IMR-90 (cell line): ENCODE results near the gene THSD1. TPM values are rescaled to one million over a fixed set of nuclear protein-coding genes. Genes with fewer than 3 reads are reported as not detected.

Experiments
- ATAC-seq: fragments of 200-7000 bp; cut with Tn5 transposase; 2 replicates; pipeline ENCODE4 v1.9.1; 2020; ENCODE audit warnings: low read depth, mild to moderate bottlenecking, moderate library complexity
- BruUV-seq: library from RNA; stranded (reverse); fragments of 400-500 nt; replicated peaks from 2 replicates; lab custom pipeline; 2021; lab: Mats Ljungman, UMichigan
- CTCF ChIA-PET: fragments of 300-600 bp; formaldehyde crosslinking; extraction: SDS; loops from one replicate; lab custom pipeline; 2021; ENCODE audit warnings: antibody characterized with exemption; lab: Yijun Ruan, JAX
- POLR2A ChIA-PET: fragments of 300-600 bp; sonication (Branson Sonifier 250); formaldehyde crosslinking; loops from one replicate; lab custom pipeline; 2022; ENCODE audit warnings: antibody characterized with exemption; ENCODE audit not compliant: unreplicated experiment; lab: Charles Lee
- DNase-seq: peaks from one replicate; pipeline ENCODE4 v3.0.0; 2013
- H2AFZ ChIP-seq: replicated peaks from 2 replicates; pipeline ENCODE3; 2013; ENCODE audit warnings: low read length, mild to moderate bottlenecking; ENCODE audit not compliant: poor library complexity
- H2AK5ac ChIP-seq: 2 replicates; pipeline ENCODE4 v1.6.1; 2013; ENCODE audit warnings: low read depth, low read length, inconsistent platforms
- H2AK9ac ChIP-seq: replicated peaks from 2 replicates; pipeline ENCODE3; 2013; ENCODE audit warnings: mild to moderate bottlenecking, low read depth, low read length, moderate library complexity; ENCODE audit not compliant: poor library complexity
- H2BK120ac ChIP-seq: 2 replicates; pipeline ENCODE4 v1.6.1; 2013; ENCODE audit warnings: low read depth, low read length, inconsistent platforms
- H2BK15ac ChIP-seq: 3 replicates; pipeline ENCODE4 v1.6.1; 2013; ENCODE audit warnings: low read depth, low read length, inconsistent platforms
- H2BK20ac ChIP-seq: 2 replicates; pipeline ENCODE4 v1.6.1; 2013; ENCODE audit warnings: low read depth, mild to moderate bottlenecking, inconsistent platforms, low read length, moderate library complexity
- H2BK5ac ChIP-seq: 2 replicates; pipeline ENCODE4 v1.6.1; 2013; ENCODE audit warnings: mild to moderate bottlenecking, low read depth, low read length, inconsistent platforms; ENCODE audit not compliant: poor library complexity, severe bottlenecking
- H3K14ac ChIP-seq: replicated peaks from 2 replicates; pipeline ENCODE4 v1.6.1; 2013; ENCODE audit warnings: low read depth, low read length, inconsistent platforms
- H3K18ac ChIP-seq: 2 replicates; pipeline ENCODE4 v1.6.1; 2013; ENCODE audit warnings: low read depth, low read length, control low read depth
- H3K23ac ChIP-seq: 2 replicates; pipeline ENCODE4 v1.6.1; 2013; ENCODE audit warnings: low read depth, low read length, inconsistent platforms
- H3K27ac ChIP-seq: 2 replicates; pipeline ENCODE4 v1.5.1; 2013; ENCODE audit warnings: mild to moderate bottlenecking, control low read depth, low read length; ENCODE audit not compliant: insufficient read depth
- H3K27me3 ChIP-seq: 2 replicates; pipeline ENCODE4 v1.6.1; 2013; ENCODE audit warnings: low read length; ENCODE audit not compliant: control insufficient read depth, insufficient read depth
- H3K36me3 ChIP-seq: 2 replicates; pipeline ENCODE4 v1.6.1; 2013; ENCODE audit warnings: low read length, mixed read lengths; ENCODE audit not compliant: control insufficient read depth, insufficient read depth
- H3K4ac ChIP-seq: 2 replicates; pipeline ENCODE4 v1.6.1; 2013; ENCODE audit warnings: low read depth, low read length, inconsistent platforms
- H3K4me1 ChIP-seq: 2 replicates; pipeline ENCODE4 v1.6.1; 2013; ENCODE audit warnings: low read length, mixed read lengths; ENCODE audit not compliant: control insufficient read depth, insufficient read depth
- H3K4me2 ChIP-seq: 2 replicates; pipeline ENCODE4 v1.6.1; 2013; ENCODE audit warnings: low read depth, mild to moderate bottlenecking, control low read depth, low read length, moderate library complexity
- H3K4me3 ChIP-seq: 2 replicates; pipeline ENCODE4 v1.5.1; 2013; ENCODE audit warnings: low read depth, mild to moderate bottlenecking, control low read depth, low read length, moderate library complexity; ENCODE audit not compliant: insufficient read depth
- H3K56ac ChIP-seq: 2 replicates; pipeline ENCODE4 v1.6.1; 2013; ENCODE audit warnings: low read length, inconsistent platforms; ENCODE audit not compliant: insufficient read depth; ENCODE audit errors: extremely low read depth
- H3K79me1 ChIP-seq, 2 experiments: 2 replicates each; pipeline ENCODE4 v1.6.1; 2013; ENCODE audit warnings: low read length in 2 of 2, inconsistent platforms in 1 of 2, low read depth in 1 of 2
- H3K9ac ChIP-seq: 2 replicates; pipeline ENCODE4 v1.6.1; 2013; ENCODE audit warnings: low read depth, low read length, control low read depth
- H3K9me1 ChIP-seq: 2 replicates; pipeline ENCODE4 v1.6.1; 2013; ENCODE audit warnings: low read length, inconsistent platforms; ENCODE audit not compliant: insufficient read depth
- H3K9me3 ChIP-seq: 2 replicates; pipeline ENCODE4 v1.6.1; 2013; ENCODE audit warnings: low read length; ENCODE audit not compliant: control insufficient read depth, insufficient read depth
- H4K20me1 ChIP-seq: 2 replicates; pipeline ENCODE4 v1.6.1; 2013; ENCODE audit warnings: low read length, inconsistent platforms; ENCODE audit not compliant: insufficient read depth
- H4K5ac ChIP-seq: 2 replicates; pipeline ENCODE4 v1.6.1; 2013; ENCODE audit warnings: mild to moderate bottlenecking, low read depth, low read length, control low read depth
- H4K8ac ChIP-seq, 2 experiments: 2 replicates each; pipeline ENCODE4 v1.6.1; 2013; ENCODE audit warnings: low read depth in 2 of 2, low read length in 2 of 2, control low read depth in 1 of 2, inconsistent platforms in 1 of 2
- H4K91ac ChIP-seq: 2 replicates; pipeline ENCODE4 v1.6.1; 2013; ENCODE audit warnings: low read depth, low read length, inconsistent platforms; ENCODE audit not compliant: insufficient read depth
- BHLHE40 ChIP-seq: fragments of 150-350 bp; IDR thresholded peaks from 2 replicates; pipeline ENCODE4 v1.6.1; 2016; ENCODE audit warnings: mild to moderate bottlenecking, low read depth, low read length
- CEBPB ChIP-seq: IDR thresholded peaks from 2 replicates; pipeline ENCODE4 v1.6.1; 2012; ENCODE audit warnings: low read depth, low read length, improper control_type of control experiment
- CHD1 ChIP-seq: IDR thresholded peaks from 2 replicates; pipeline ENCODE4 v1.6.1; 2012; ENCODE audit warnings: low read depth, low read length, improper control_type of control experiment
- FOS ChIP-seq: fragments of 150-350 bp; IDR thresholded peaks from 2 replicates; pipeline ENCODE4 v1.6.1; 2016; ENCODE audit warnings: low read depth, low read length
- MAZ ChIP-seq: IDR thresholded peaks from 2 replicates; pipeline ENCODE4 v1.6.1; 2012; ENCODE audit warnings: low read depth, mild to moderate bottlenecking, low read length, improper control_type of control experiment, moderate library complexity, borderline replicate concordance
- MXI1 ChIP-seq: IDR thresholded peaks from 2 replicates; pipeline ENCODE4 v1.6.1; 2012; ENCODE audit warnings: low read depth, mild to moderate bottlenecking, low read length, moderate library complexity, borderline replicate concordance
- NFE2L2 ChIP-seq: fragments of 150-350 bp; IDR thresholded peaks from 2 replicates; pipeline ENCODE4 v1.6.1; 2016; ENCODE audit warnings: low read depth, mild to moderate bottlenecking, low read length
- POLR2A ChIP-seq: IDR thresholded peaks from 2 replicates; pipeline ENCODE4 v1.6.1; 2012; ENCODE audit warnings: mild to moderate bottlenecking, low read depth, low read length
- RAD21 ChIP-seq: IDR thresholded peaks from 2 replicates; pipeline ENCODE4 v1.6.1; 2012; ENCODE audit warnings: low read length, improper control_type of control experiment
- RCOR1 ChIP-seq: IDR thresholded peaks from 2 replicates; pipeline ENCODE4 v1.6.1; 2012; ENCODE audit warnings: mild to moderate bottlenecking, low read length, improper control_type of control experiment; ENCODE audit not compliant: insufficient replicate concordance
- SMC3 ChIP-seq: fragments of 150-350 bp; IDR thresholded peaks from 2 replicates; pipeline ENCODE4 v1.6.1; 2016; ENCODE audit warnings: low read depth, mild to moderate bottlenecking, antibody characterized with exemption, low read length, moderate library complexity
- WGBS, 2 experiments: methylation state at CpG; one replicate each; pipeline versions ENCODE4 v1.1.5 to v1.1.7; 2013; ENCODE audit warnings: missing lambda C conversion rate in 2 of 2; ENCODE audit not compliant: insufficient read length in 1 of 2; ENCODE audit errors: extremely low coverage in 2 of 2; 5-methylcytosine and 5-hydroxymethylcytosine counted together
- dilution Hi-C: fragments of 300-500 bp; cut with HindIII; formaldehyde crosslinking; loops from one replicate; pipeline ENCODE4 v1.14.3; 2018; ENCODE audit warnings: low sequenced_read_pairs; ENCODE audit not compliant: unreplicated experiment
- in situ Hi-C: fragments of 300-500 bp; cut with MboI; formaldehyde crosslinking; loops from 3 replicates; pipeline ENCODE4 v1.14.3; 2019; ENCODE audit warnings: low sequenced_read_pairs, inconsistent platforms, mixed read lengths
- intact Hi-C: fragments of 100-400 bp; cut with micrococcal nuclease; formaldehyde crosslinking; loops from 2 replicates; pipeline ENCODE4 v1.10.0; 2022
- polyA plus RNA-seq, 3 experiments: library from polyadenylated mRNA; depleted of rRNA; stranded (reverse); fragments of >200 nt; gene quantifications; 2 replicates each; pipeline ENCODE4 v1.2.3, GENCODE V29; 2012; ENCODE audit warnings: low replicate concordance in 1 of 3
- total RNA-seq: library from RNA; depleted of rRNA; stranded (reverse); fragments of >200 nt; gene quantifications from 2 replicates; pipeline ENCODE4 v1.2.3, GENCODE V29; 2012

Gene THSD1
- total and polyA plus RNA-seq, 2 of the 4 experiments (the other 2 are of a cell fraction): 12.1 to 19.0 TPM

- TF ChIP-seq FOS: 0 out of 2 replicates have a peak, but pooled peaks have one; percentile 29
- peak; percentile 37; the same call in 1 of the 2 replicates for TF ChIP-seq NFE2L2
These were observed 56.8 kb downstream of the THSD1 start (continued) for GRCh38 chr13:52348983-52349780.

GRCh38 chr13:52348071-52348470 lies 57.9 kb downstream of the THSD1 start:
- no peak overlapping the region for H3K9ac ChIP-seq
- H3K14ac ChIP-seq: no peak overlapping the region
- ATAC-seq: peak; percentile 82
- H3K9me3 ChIP-seq: no peaks in the 10 kb centered on the region
- H3K4me1 ChIP-seq: peaks cover 2% of the 10 kb centered on the region
- H4K91ac ChIP-seq: no peak overlapping the region
- TF ChIP-seq POLR2A (no peak), RCOR1 (no peak), NFE2L2 (no peak), CHD1 (no peak), RAD21 (no peak), MXI1 (no peak), FOS (no peak), SMC3 (no peak), BHLHE40 (no peak), MAZ (no peak), CEBPB (no peak)
- ChIA-PET CTCF (interaction anchor here (1.1 kb wide), 1 partner anchor 103 kb away, joined by 5 read pairs; the partner anchor contains the start of gene VPS36), POLR2A (no interaction called here)
- in situ Hi-C loops (no loop called here), dilution Hi-C loops (no loop called here), intact Hi-C loops (loop anchor here (5.0 kb wide), 2 partner anchors 69 to 104 kb away; partner anchors contain the start of gene VPS36)
- H2BK120ac ChIP-seq: peak overlapping the region; percentile 89; the same call in 1 of the 2 replicates
- peak overlapping the region in 1 of 2 experiments; percentile 71; a peak in 1 of 4 replicates for H4K8ac ChIP-seq
- H2AFZ ChIP-seq: peak overlapping the region; percentile 74
- no TSS peak for BruUV-seq
- H3K23ac ChIP-seq: no peak overlapping the region
- peak; percentile 88 for DNase-seq
- H4K5ac ChIP-seq: no peak overlapping the region
- no peak overlapping the region for H3K4ac ChIP-seq
- no peak overlapping the region for H3K56ac ChIP-seq
- H3K79me1 ChIP-seq: no peaks in the 10 kb centered on the region
- peaks cover 3% of the 10 kb centered on the region; the same call in 1 of the 2 replicates for H3K9me1 ChIP-seq
- no peak overlapping the region for H2AK5ac ChIP-seq
- no peaks in the 10 kb centered on the region for H4K20me1 ChIP-seq
- H2AK9ac ChIP-seq: no peak overlapping the region
- H3K27ac ChIP-seq: no peak overlapping the region
- 0% methylated on average over 2 of the region's 5 CpGs; no CpG with 5 or more reads in 1 of the 2 experiments for WGBS, 2 experiments
- H3K27me3 ChIP-seq: no peaks in the 10 kb centered on the region
- H3K36me3 ChIP-seq: no peaks in the 10 kb centered on the region
- no peak overlapping the region for H2BK15ac ChIP-seq
- no peak overlapping the region for H3K4me3 ChIP-seq
- no peak overlapping the region for H3K18ac ChIP-seq
- H3K4me2 ChIP-seq: no peak overlapping the region
- peak overlapping the region; percentile 85 for H2BK5ac ChIP-seq
- H2BK20ac ChIP-seq: no peak overlapping the region
